Stimulated activated CD8-positive, alpha-beta memory T cell treated with anti-CD3 and anti-CD28 coated beads, Interleukin-4, amount 100 ng/mL, for 24 hours (primary cell): Measurements from ENCODE around the gene WNK3.

Source experiments
- DNase-seq: peaks from one replicate; pipeline ENCODE4 v3.0.0-alpha.2; 2020; ENCODE audit warnings: low read depth

WNK3 gene

DNA sequence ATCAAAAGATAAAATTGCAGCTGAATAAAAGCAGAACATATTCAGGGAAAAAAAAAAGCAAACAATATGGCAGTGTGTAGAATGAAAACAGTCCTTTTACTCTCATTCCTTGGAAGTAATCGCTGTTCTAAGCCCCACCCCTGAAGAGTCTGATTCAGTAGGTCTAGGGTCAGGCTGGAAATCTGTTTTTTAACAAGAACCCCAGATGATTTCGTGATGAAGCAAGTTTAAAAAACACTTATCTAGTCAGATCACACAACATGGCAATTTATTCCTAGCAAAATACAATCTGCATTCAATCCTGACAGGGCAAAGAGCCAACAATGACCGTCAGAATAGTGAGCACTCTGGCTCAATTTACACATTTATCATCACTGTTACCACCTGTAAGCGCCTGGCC is 190.9 kb downstream of the WNK3 start:
- no peak for DNase-seq

GRCh38 chrX:54157561-54157960 is 200.3 kb downstream of the WNK3 start:
- DNase-seq: no peak
